Keratinocyte (primary cell): Measurements from ENCODE around the gene LIPH. TPM values are rescaled to one million over a fixed set of nuclear protein-coding genes. Genes with fewer than 3 reads are reported as not detected.

ENCODE experiments used
- DNase-seq: peaks from one replicate; pipeline ENCODE4 v3.0.0-alpha.2; 2011; ENCODE audit warnings: low read depth, missing footprints, low spot score
- FAIRE-seq: peaks from 2 replicates; lab custom pipeline; 2011; peaks lifted over from hg19 to GRCh38; lab: Jason Lieb, UNC
- H2AFZ ChIP-seq: 2 replicates; pipeline ENCODE4 v1.6.0; 2012; ENCODE audit warnings: low read length, control low read depth, inconsistent platforms; ENCODE audit not compliant: control insufficient read depth
- H3K27ac ChIP-seq: 2 replicates; pipeline ENCODE4 v1.5.1; 2011; ENCODE audit warnings: low read length; ENCODE audit not compliant: control insufficient read depth, insufficient read depth
- H3K27me3 ChIP-seq: 3 replicates; pipeline ENCODE4 v1.6.0; 2011; ENCODE audit warnings: low read length; ENCODE audit not compliant: control insufficient read depth, insufficient read depth; ENCODE audit errors: extremely low read depth
- H3K36me3 ChIP-seq, 2 experiments: 2 replicates in 1 of 2; 3 replicates in 1 of 2; pipeline ENCODE4 v1.5.1; 2011; ENCODE audit warnings: low read length in 2 of 2, mild to moderate bottlenecking in 1 of 2; ENCODE audit not compliant: control insufficient read depth in 2 of 2, insufficient read depth in 2 of 2; ENCODE audit errors: extremely low read depth in 1 of 2
- H3K4me1 ChIP-seq: 3 replicates; pipeline ENCODE4 v1.5.1; 2011; ENCODE audit warnings: low read length; ENCODE audit not compliant: control insufficient read depth, insufficient read depth; ENCODE audit errors: extremely low read depth
- H3K4me2 ChIP-seq: 3 replicates; pipeline ENCODE4 v1.6.0; 2011; ENCODE audit warnings: low read depth, low read length; ENCODE audit not compliant: control insufficient read depth, insufficient read depth; ENCODE audit errors: extremely low read depth
- H3K4me3 ChIP-seq, 3 experiments: fragments of 200-600 bp in 1 of 3; sonication (generic) in 1 of 3; 2 replicates in 2 of 3; 3 replicates in 1 of 3; pipeline ENCODE4 v1.5.1; 2011 to 2016; ENCODE audit warnings: low read length in 3 of 3, mild to moderate bottlenecking in 3 of 3, control low read depth in 2 of 3, inconsistent platforms in 1 of 3, low read depth in 1 of 3, mixed read lengths in 1 of 3, mixed run types in 1 of 3, moderate library complexity in 1 of 3; ENCODE audit not compliant: control insufficient read depth in 2 of 3, insufficient read depth in 2 of 3; ENCODE audit errors: extremely low read depth in 1 of 3
- H3K79me2 ChIP-seq: 2 replicates; pipeline ENCODE4 v1.6.0; 2012; ENCODE audit warnings: low read length; ENCODE audit not compliant: control insufficient read depth, insufficient read depth
- H3K9ac ChIP-seq: 3 replicates; pipeline ENCODE4 v1.6.0; 2011; ENCODE audit warnings: low read length; ENCODE audit not compliant: control insufficient read depth, insufficient read depth; ENCODE audit errors: extremely low read depth
- H3K9me1 ChIP-seq: 3 replicates; pipeline ENCODE4 v1.6.0; 2011; ENCODE audit warnings: low read length; ENCODE audit not compliant: control insufficient read depth, insufficient read depth; ENCODE audit errors: extremely low read depth
- H3K9me3 ChIP-seq: 2 replicates; pipeline ENCODE4 v1.5.1; 2012; ENCODE audit warnings: low read depth, low read length; ENCODE audit not compliant: control insufficient read depth
- H4K20me1 ChIP-seq: 3 replicates; pipeline ENCODE4 v1.6.0; 2011; ENCODE audit warnings: low read length; ENCODE audit not compliant: control insufficient read depth, insufficient read depth; ENCODE audit errors: extremely low read depth
- EZH2 ChIP-seq: IDR thresholded peaks from one replicate; pipeline ENCODE4 v1.6.1; 2012; ENCODE audit warnings: inconsistent platforms, mild to moderate bottlenecking, low read length, moderate library complexity
- dilution Hi-C: fragments of 300-500 bp; cut with MboI; formaldehyde crosslinking; loops from one replicate; pipeline ENCODE4 v1.7.0; 2020; ENCODE audit warnings: low sequenced_read_pairs; ENCODE audit not compliant: extremely low pct_ligation_motif_present
- polyA plus RNA-seq, 5 experiments: library from polyadenylated mRNA; depleted of rRNA in 3 of 5; stranded (reverse) in 3 of 5; stranded (forward) in 1 of 5; unstranded in 1 of 5; fragments of >200 nt; gene quantifications; 1 replicate in 1 of 5; 2 replicates in 3 of 5; 3 replicates in 1 of 5; pipeline versions ENCODE4 v1.2.1 to v1.2.3, GENCODE V29; 2011 to 2012; ENCODE audit warnings: missing spikeins in 2 of 5, low read depth in 1 of 5, low replicate concordance in 1 of 5
- TF ChIP-seq, protein P1 (sequence below), 3 experiments: IDR thresholded peaks in 1 of 3; conservative IDR thresholded peaks in 1 of 3; optimal IDR thresholded peaks in 1 of 3; 2 replicates in 2 of 3; 3 replicates in 1 of 3; pipeline versions ENCODE3 to v1.5.1; 2011; ENCODE audit warnings: low read length in 3 of 3, mild to moderate bottlenecking in 3 of 3, moderate library complexity in 2 of 3, control low read depth in 1 of 3, inconsistent platforms in 1 of 3; ENCODE audit not compliant: insufficient read depth in 2 of 3; ENCODE audit errors: extremely low read depth in 1 of 3

Gene LIPH
- polyA plus RNA-seq, 1 donor (not counting 4 experiments of a cell fraction or from before 2014, with no cell fraction given) = 1.1 TPM

DNA sequence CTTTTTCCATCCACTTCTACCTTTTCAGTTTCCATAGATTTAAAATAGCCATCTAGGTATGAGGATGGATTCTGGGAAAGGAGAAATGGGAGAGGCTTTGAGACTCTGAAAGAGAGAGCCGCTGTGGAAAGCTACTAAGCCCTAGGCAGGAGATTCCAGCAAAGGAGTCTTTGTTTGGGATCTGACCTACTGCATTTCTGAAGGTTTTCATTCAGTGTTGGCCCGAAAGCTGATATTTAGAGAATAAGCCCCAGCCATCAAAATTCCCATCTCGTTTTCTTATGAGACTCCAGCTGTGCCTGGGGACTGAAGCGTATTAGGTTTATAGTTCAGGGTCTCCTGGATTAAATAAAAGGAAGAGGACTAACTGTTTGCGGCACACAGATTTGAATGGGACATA, 19.5 kb downstream of the LIPH start:
- Histone ChIP-seq H3K4me1 (peaks cover 9% of the 10 kb centered on the region), H3K9me3 (no peaks in the 10 kb centered on the region), H3K4me3 (no peak overlapping the region), H4K20me1 (no peaks in the 10 kb centered on the region), H3K9ac (no peak overlapping the region), H3K9me1 (no peaks in the 10 kb centered on the region), H3K27me3 (no peaks in the 10 kb centered on the region), H3K27ac (no peak overlapping the region), H2AFZ (no peak overlapping the region), H3K36me3 (no peaks in the 10 kb centered on the region), H3K4me2 (no peak overlapping the region), H3K79me2 (no peaks in the 10 kb centered on the region)
- TF ChIP-seq, protein P1, sequence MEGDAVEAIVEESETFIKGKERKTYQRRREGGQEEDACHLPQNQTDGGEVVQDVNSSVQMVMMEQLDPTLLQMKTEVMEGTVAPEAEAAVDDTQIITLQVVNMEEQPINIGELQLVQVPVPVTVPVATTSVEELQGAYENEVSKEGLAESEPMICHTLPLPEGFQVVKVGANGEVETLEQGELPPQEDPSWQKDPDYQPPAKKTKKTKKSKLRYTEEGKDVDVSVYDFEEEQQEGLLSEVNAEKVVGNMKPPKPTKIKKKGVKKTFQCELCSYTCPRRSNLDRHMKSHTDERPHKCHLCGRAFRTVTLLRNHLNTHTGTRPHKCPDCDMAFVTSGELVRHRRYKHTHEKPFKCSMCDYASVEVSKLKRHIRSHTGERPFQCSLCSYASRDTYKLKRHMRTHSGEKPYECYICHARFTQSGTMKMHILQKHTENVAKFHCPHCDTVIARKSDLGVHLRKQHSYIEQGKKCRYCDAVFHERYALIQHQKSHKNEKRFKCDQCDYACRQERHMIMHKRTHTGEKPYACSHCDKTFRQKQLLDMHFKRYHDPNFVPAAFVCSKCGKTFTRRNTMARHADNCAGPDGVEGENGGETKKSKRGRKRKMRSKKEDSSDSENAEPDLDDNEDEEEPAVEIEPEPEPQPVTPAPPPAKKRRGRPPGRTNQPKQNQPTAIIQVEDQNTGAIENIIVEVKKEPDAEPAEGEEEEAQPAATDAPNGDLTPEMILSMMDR (optimal IDR thresholded peaks at IDR 0.05 in 1 of 3, IDR thresholded peaks at IDR 0.05 in 1 of 3, conservative IDR thresholded peaks at IDR 0.05 in 1 of 3; ENCODE audit: extremely low read depth in 1 of 3, insufficient read depth in 2 of 3, low read length in 3 of 3) = no peak
- TF ChIP-seq EZH2 = no peak
- DNase-seq = no peak
- dilution Hi-C loops = no loop called here
- FAIRE-seq = no peak

DNA sequence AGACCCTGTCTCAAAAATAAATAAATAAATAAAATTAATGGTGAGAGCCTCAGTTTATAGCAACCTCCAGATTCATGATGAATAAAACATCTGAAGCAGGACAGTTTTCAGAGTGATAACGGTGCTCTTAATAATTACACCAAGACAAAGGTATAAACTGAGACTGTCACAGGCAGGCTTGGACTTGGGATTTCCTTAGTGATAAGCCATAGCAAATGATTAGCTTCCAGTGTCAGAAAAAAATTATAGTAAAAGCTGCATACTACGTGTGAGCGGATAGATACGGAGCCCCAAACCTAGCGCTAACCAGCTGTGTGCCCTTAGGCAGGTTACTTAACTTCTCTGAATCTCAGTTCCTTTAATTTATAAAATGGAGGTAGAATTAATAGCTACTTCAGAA, 21.5 kb downstream of the LIPH start:
- DNase-seq = no peak
- dilution Hi-C loops = no loop called here
- no peak for FAIRE-seq
- Histone ChIP-seq H3K4me2 (no peak overlapping the region), H3K4me3 (no peak overlapping the region), H3K79me2 (no peaks in the 10 kb centered on the region), H3K9me1 (no peaks in the 10 kb centered on the region), H3K27ac (no peak overlapping the region), H4K20me1 (no peaks in the 10 kb centered on the region), H2AFZ (no peak overlapping the region), H3K9me3 (no peaks in the 10 kb centered on the region), H3K27me3 (no peaks in the 10 kb centered on the region), H3K4me1 (peaks cover 3% of the 10 kb centered on the region), H3K36me3 (no peaks in the 10 kb centered on the region), H3K9ac (no peak overlapping the region)
- no peak for TF ChIP-seq EZH2
- TF ChIP-seq, protein P1 (optimal IDR thresholded peaks at IDR 0.05 in 1 of 3, IDR thresholded peaks at IDR 0.05 in 1 of 3, conservative IDR thresholded peaks at IDR 0.05 in 1 of 3; ENCODE audit: extremely low read depth in 1 of 3, insufficient read depth in 2 of 3, low read length in 3 of 3) = no peak
